Measurements from ENCODE around the gene LHX6. TPM values are rescaled to one million over a fixed set of nuclear protein-coding genes. Genes with fewer than 3 reads are reported as not detected.

LHX6 gene
- total RNA-seq, 1 experiment from 2014 or later: not detected

- H3K4me2 ChIP-seq (ENCODE audit: low read depth, low read length, poor library complexity, severe bottlenecking): no peak overlapping the region
- H3K36me3 ChIP-seq (ENCODE audit: insufficient read depth, low read length): no peaks in the 10 kb centered on the region
- no peak overlapping the region for H3K27ac ChIP-seq (ENCODE audit: low read length)
- H3K79me2 ChIP-seq (ENCODE audit: low read length): no peaks in the 10 kb centered on the region
- no peaks in the 10 kb centered on the region for H3K9me3 ChIP-seq (ENCODE audit: low read length)
- H3K27me3 ChIP-seq (ENCODE audit: low read length): no peaks in the 10 kb centered on the region
- DNase-seq: no peak
- no peaks in the 10 kb centered on the region for H3K9me2 ChIP-seq (replicated peaks; ENCODE audit: insufficient read depth, low read length)
- H4K20me1 ChIP-seq (ENCODE audit: insufficient read depth, low read depth, low read length): no peaks in the 10 kb centered on the region
- H3K9ac ChIP-seq (ENCODE audit: low read length): no peak overlapping the region
- H3K4me1 ChIP-seq (ENCODE audit: low read length): no peaks in the 10 kb centered on the region
- no peak overlapping the region for H2AFZ ChIP-seq (ENCODE audit: low read length)
- no peak overlapping the region for H3K4me3 ChIP-seq (ENCODE audit: low read length)
Observed at GRCh38 chr9:122228191-122228567, 578 bp downstream of the LHX6 start.

GRCh38 chr9:122227575-122227900 lies 1.2 kb downstream of the LHX6 start:
- Histone ChIP-seq H3K36me3 (ENCODE audit: insufficient read depth, low read length) (no peaks in the 10 kb centered on the region), H3K27ac (ENCODE audit: low read length) (no peak overlapping the region), H3K27me3 (ENCODE audit: low read length) (no peaks in the 10 kb centered on the region), H2AFZ (ENCODE audit: low read length) (no peak overlapping the region), H4K20me1 (ENCODE audit: insufficient read depth, low read depth, low read length) (no peaks in the 10 kb centered on the region), H3K9me3 (ENCODE audit: low read length) (no peaks in the 10 kb centered on the region), H3K4me3 (ENCODE audit: low read length) (no peak overlapping the region), H3K9ac (ENCODE audit: low read length) (no peak overlapping the region), H3K9me2 (replicated peaks; ENCODE audit: insufficient read depth, low read length) (no peaks in the 10 kb centered on the region), H3K4me1 (ENCODE audit: low read length) (no peaks in the 10 kb centered on the region), H3K79me2 (ENCODE audit: low read length) (no peaks in the 10 kb centered on the region), H3K4me2 (ENCODE audit: low read depth, low read length, poor library complexity, severe bottlenecking) (no peak overlapping the region)
- DNase-seq: no peak

GRCh38 chr9:122226758-122227574 lies 1.8 kb downstream of the LHX6 start:
- no peak for DNase-seq
- no peaks in the 10 kb centered on the region for H3K4me1 ChIP-seq (ENCODE audit: low read length)
- H3K4me2 ChIP-seq (ENCODE audit: low read depth, low read length, poor library complexity, severe bottlenecking): no peak overlapping the region
- no peaks in the 10 kb centered on the region for H3K79me2 ChIP-seq (ENCODE audit: low read length)
- H4K20me1 ChIP-seq (ENCODE audit: insufficient read depth, low read depth, low read length): no peaks in the 10 kb centered on the region
- no peak overlapping the region for H3K27ac ChIP-seq (ENCODE audit: low read length)
- no peaks in the 10 kb centered on the region for H3K9me2 ChIP-seq (replicated peaks; ENCODE audit: insufficient read depth, low read length)
- H3K9me3 ChIP-seq (ENCODE audit: low read length): no peaks in the 10 kb centered on the region
- H2AFZ ChIP-seq (ENCODE audit: low read length): no peak overlapping the region
- no peaks in the 10 kb centered on the region for H3K36me3 ChIP-seq (ENCODE audit: insufficient read depth, low read length)
- no peak overlapping the region for H3K4me3 ChIP-seq (ENCODE audit: low read length)
- H3K9ac ChIP-seq (ENCODE audit: low read length): no peak overlapping the region
- no peaks in the 10 kb centered on the region for H3K27me3 ChIP-seq (ENCODE audit: low read length)

GRCh38 chr9:122226142-122226757 lies 2.5 kb downstream of the LHX6 start:
- Histone ChIP-seq H3K36me3 (ENCODE audit: insufficient read depth, low read length) (no peaks in the 10 kb centered on the region), H3K4me3 (ENCODE audit: low read length) (no peak overlapping the region), H3K4me2 (ENCODE audit: low read depth, low read length, poor library complexity, severe bottlenecking) (no peak overlapping the region), H3K4me1 (ENCODE audit: low read length) (no peaks in the 10 kb centered on the region), H3K27me3 (ENCODE audit: low read length) (no peaks in the 10 kb centered on the region), H4K20me1 (ENCODE audit: insufficient read depth, low read depth, low read length) (no peaks in the 10 kb centered on the region), H3K9me2 (replicated peaks; ENCODE audit: insufficient read depth, low read length) (no peaks in the 10 kb centered on the region), H2AFZ (ENCODE audit: low read length) (no peak overlapping the region), H3K79me2 (ENCODE audit: low read length) (no peaks in the 10 kb centered on the region), H3K9me3 (ENCODE audit: low read length) (no peaks in the 10 kb centered on the region), H3K9ac (ENCODE audit: low read length) (no peak overlapping the region), H3K27ac (ENCODE audit: low read length) (no peak overlapping the region)
- DNase-seq: no peak

GRCh38 chr9:122225312-122226141 lies 3.2 kb downstream of the LHX6 start:
- Histone ChIP-seq H3K36me3 (ENCODE audit: insufficient read depth, low read length) (no peaks in the 10 kb centered on the region), H3K9ac (ENCODE audit: low read length) (no peak overlapping the region), H3K27me3 (ENCODE audit: low read length) (no peaks in the 10 kb centered on the region), H3K9me2 (replicated peaks; ENCODE audit: insufficient read depth, low read length) (no peaks in the 10 kb centered on the region), H3K4me1 (ENCODE audit: low read length) (no peaks in the 10 kb centered on the region), H3K79me2 (ENCODE audit: low read length) (no peaks in the 10 kb centered on the region), H3K4me3 (ENCODE audit: low read length) (no peak overlapping the region), H3K9me3 (ENCODE audit: low read length) (no peaks in the 10 kb centered on the region), H2AFZ (ENCODE audit: low read length) (no peak overlapping the region), H4K20me1 (ENCODE audit: insufficient read depth, low read depth, low read length) (no peaks in the 10 kb centered on the region), H3K27ac (ENCODE audit: low read length) (no peak overlapping the region), H3K4me2 (ENCODE audit: low read depth, low read length, poor library complexity, severe bottlenecking) (no peak overlapping the region)
- DNase-seq: no peak

GRCh38 chr9:122223435-122223834 lies 5.3 kb downstream of the LHX6 start:
- Histone ChIP-seq H3K4me1 (ENCODE audit: low read length) (no peaks in the 10 kb centered on the region), H3K27me3 (ENCODE audit: low read length) (no peaks in the 10 kb centered on the region), H3K36me3 (ENCODE audit: insufficient read depth, low read length) (no peaks in the 10 kb centered on the region), H3K4me2 (ENCODE audit: low read depth, low read length, poor library complexity, severe bottlenecking) (no peak overlapping the region), H3K9me2 (replicated peaks; ENCODE audit: insufficient read depth, low read length) (no peaks in the 10 kb centered on the region), H4K20me1 (ENCODE audit: insufficient read depth, low read depth, low read length) (no peaks in the 10 kb centered on the region), H3K9me3 (ENCODE audit: low read length) (no peaks in the 10 kb centered on the region), H3K4me3 (ENCODE audit: low read length) (no peak overlapping the region), H3K27ac (ENCODE audit: low read length) (no peak overlapping the region), H2AFZ (ENCODE audit: low read length) (no peak overlapping the region), H3K9ac (ENCODE audit: low read length) (no peak overlapping the region), H3K79me2 (ENCODE audit: low read length) (no peaks in the 10 kb centered on the region)
- no peak for DNase-seq

GRCh38 chr9:122222791-122223190 lies 6.0 kb downstream of the LHX6 start:
- Histone ChIP-seq H3K9me2 (replicated peaks; ENCODE audit: insufficient read depth, low read length) (no peaks in the 10 kb centered on the region), H3K79me2 (ENCODE audit: low read length) (no peaks in the 10 kb centered on the region), H4K20me1 (ENCODE audit: insufficient read depth, low read depth, low read length) (no peaks in the 10 kb centered on the region), H3K27ac (ENCODE audit: low read length) (no peak overlapping the region), H3K9ac (ENCODE audit: low read length) (no peak overlapping the region), H2AFZ (ENCODE audit: low read length) (no peak overlapping the region), H3K4me2 (ENCODE audit: low read depth, low read length, poor library complexity, severe bottlenecking) (no peak overlapping the region), H3K36me3 (ENCODE audit: insufficient read depth, low read length) (no peaks in the 10 kb centered on the region), H3K9me3 (ENCODE audit: low read length) (no peaks in the 10 kb centered on the region), H3K27me3 (ENCODE audit: low read length) (no peaks in the 10 kb centered on the region), H3K4me1 (ENCODE audit: low read length) (no peaks in the 10 kb centered on the region), H3K4me3 (ENCODE audit: low read length) (no peak overlapping the region)
- DNase-seq: no peak

GRCh38 chr9:122221183-122221811 lies 7.5 kb downstream of the LHX6 start:
- Histone ChIP-seq H3K4me3 (ENCODE audit: low read length) (no peak overlapping the region), H3K9me3 (ENCODE audit: low read length) (no peaks in the 10 kb centered on the region), H3K36me3 (ENCODE audit: insufficient read depth, low read length) (no peaks in the 10 kb centered on the region), H3K27me3 (ENCODE audit: low read length) (no peaks in the 10 kb centered on the region), H2AFZ (ENCODE audit: low read length) (no peak overlapping the region), H3K9ac (ENCODE audit: low read length) (no peak overlapping the region), H3K79me2 (ENCODE audit: low read length) (no peaks in the 10 kb centered on the region), H3K27ac (ENCODE audit: low read length) (no peak overlapping the region), H4K20me1 (ENCODE audit: insufficient read depth, low read depth, low read length) (no peaks in the 10 kb centered on the region), H3K4me1 (ENCODE audit: low read length) (no peaks in the 10 kb centered on the region), H3K4me2 (ENCODE audit: low read depth, low read length, poor library complexity, severe bottlenecking) (no peak overlapping the region), H3K9me2 (replicated peaks; ENCODE audit: insufficient read depth, low read length) (no peaks in the 10 kb centered on the region)
- DNase-seq: no peak

Measured in Karpas-422 (cell line).